ENCODE results near the gene FRMPD2.
"Not testable (repeated sequence)": the region's sequence is repeated elsewhere in the genome, so short reads cannot be mapped to it uniquely, and the experiment has no call there.

The FRMPD2 gene

DNA sequence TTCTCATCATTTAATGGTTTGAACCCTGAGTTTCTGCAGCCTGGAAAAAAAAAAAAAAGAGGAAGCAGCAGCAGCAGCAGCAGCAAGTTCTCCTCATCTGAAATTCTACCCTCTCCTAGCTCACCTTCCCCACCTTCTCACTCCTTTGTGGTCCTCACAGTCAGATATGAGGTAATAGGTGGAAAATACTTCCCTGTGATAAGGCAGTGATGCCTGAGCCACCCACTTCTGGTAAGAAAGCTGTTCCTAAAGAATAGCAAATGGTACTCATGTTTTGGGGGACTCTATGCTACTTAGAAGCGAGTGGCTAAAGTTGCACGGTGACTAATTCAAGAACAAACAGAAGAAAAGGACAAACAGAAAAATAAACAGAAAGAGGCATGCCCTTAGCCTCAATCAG is 148.2 kb downstream of the FRMPD2 start:
- not testable (repeated sequence) for H3K4me3 ChIP-seq (ENCODE audit: insufficient read length, low read depth); DNase-seq (ENCODE audit: low read depth, low spot score); H3K4me1 ChIP-seq (ENCODE audit: insufficient read depth, insufficient read length); H3K36me3 ChIP-seq (ENCODE audit: insufficient read depth, insufficient read length, low read length); H3K9ac ChIP-seq (ENCODE audit: insufficient read length, low read depth); H3K9me3 ChIP-seq (ENCODE audit: insufficient read depth, low read length); H3K27me3 ChIP-seq (ENCODE audit: insufficient read depth, insufficient read length)

DNA sequence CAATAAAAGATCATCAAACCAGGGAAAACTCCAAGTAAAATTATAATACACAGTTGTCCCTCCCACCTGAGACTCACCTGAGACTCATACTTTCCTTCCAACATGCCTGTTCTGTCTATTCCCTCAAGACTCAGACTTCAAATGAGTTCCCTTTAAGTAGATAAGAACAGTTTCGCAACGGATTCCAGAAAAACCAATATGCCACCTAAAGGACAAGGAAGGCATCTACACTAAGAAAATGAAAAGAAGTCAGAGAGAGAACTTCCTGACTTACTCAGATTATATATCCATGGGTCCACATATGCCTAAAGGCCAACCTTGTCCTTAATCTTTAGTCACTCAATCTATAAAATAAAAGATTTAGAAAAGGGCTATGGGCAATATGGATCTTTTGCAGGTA is 148.9 kb downstream of the FRMPD2 start:
- not testable (repeated sequence) for H3K36me3 ChIP-seq (ENCODE audit: insufficient read depth, insufficient read length, low read length)

DNA sequence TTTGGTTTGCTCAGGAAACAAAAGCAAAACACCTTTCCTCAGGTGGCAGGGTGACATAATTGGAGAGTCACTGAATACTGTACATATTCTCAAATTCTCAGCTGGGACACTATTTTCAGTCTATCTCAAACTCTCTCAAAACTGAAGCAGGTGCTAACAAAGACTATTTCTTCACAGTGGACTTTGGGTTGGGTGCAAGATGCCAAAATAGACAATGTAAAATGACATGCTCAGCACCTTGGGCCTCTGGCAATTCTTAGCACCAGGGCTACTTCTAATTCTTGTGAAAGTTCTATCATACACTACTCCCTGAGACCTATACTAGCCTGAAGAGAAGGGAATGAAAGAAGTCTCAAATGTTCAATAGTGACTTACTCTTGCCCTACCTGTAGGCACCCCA is 151.9 kb downstream of the FRMPD2 start:
- not testable (repeated sequence) for H3K9me3 ChIP-seq (ENCODE audit: insufficient read depth, low read length); H3K4me3 ChIP-seq (ENCODE audit: insufficient read length, low read depth); H3K27me3 ChIP-seq (ENCODE audit: insufficient read depth, insufficient read length); DNase-seq (ENCODE audit: low read depth, low spot score); H3K36me3 ChIP-seq (ENCODE audit: insufficient read depth, insufficient read length, low read length); H3K4me1 ChIP-seq (ENCODE audit: insufficient read depth, insufficient read length); H3K9ac ChIP-seq (ENCODE audit: insufficient read length, low read depth)

More for the DNA sequence above, 148.9 kb downstream of the FRMPD2 start:
- H3K9ac ChIP-seq (ENCODE audit: insufficient read length, low read depth); H3K4me3 ChIP-seq (ENCODE audit: insufficient read length, low read depth); H3K27me3 ChIP-seq (ENCODE audit: insufficient read depth, insufficient read length); H3K9me3 ChIP-seq (ENCODE audit: insufficient read depth, low read length); H3K4me1 ChIP-seq (ENCODE audit: insufficient read depth, insufficient read length); DNase-seq (ENCODE audit: low read depth, low spot score): not testable (repeated sequence)

DNA sequence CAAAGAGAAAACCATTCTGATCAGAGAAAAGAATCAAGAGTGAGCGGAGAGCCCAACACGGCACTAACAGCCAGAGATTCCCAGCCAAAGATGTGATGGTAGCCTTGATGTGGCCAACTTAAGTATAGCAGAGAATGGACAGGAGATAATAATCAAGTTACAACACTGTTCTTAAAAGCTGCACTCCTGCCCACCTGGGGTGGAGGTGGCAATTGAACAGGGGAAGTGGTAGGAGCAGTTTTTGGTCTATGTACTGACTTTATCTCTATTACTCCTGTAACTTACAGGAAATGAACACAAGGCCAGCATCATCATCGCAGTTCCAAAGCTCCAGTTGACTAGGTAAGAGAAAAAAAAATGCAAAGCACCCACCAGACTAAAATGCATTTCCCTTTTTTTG is 164.2 kb downstream of the FRMPD2 start:
- not testable (repeated sequence) for H3K36me3 ChIP-seq (ENCODE audit: insufficient read depth, insufficient read length, low read length); H3K4me3 ChIP-seq (ENCODE audit: insufficient read length, low read depth); H3K4me1 ChIP-seq (ENCODE audit: insufficient read depth, insufficient read length); H3K27me3 ChIP-seq (ENCODE audit: insufficient read depth, insufficient read length); H3K9ac ChIP-seq (ENCODE audit: insufficient read length, low read depth); H3K9me3 ChIP-seq (ENCODE audit: insufficient read depth, low read length); DNase-seq (ENCODE audit: low read depth, low spot score)
